OCI-LY7 (cell line): ENCODE results near the gene TTLL9. TPM values are rescaled to one million over a fixed set of nuclear protein-coding genes. Genes with fewer than 3 reads are reported as not detected.

Experiments
- BruUV-seq: library from RNA; stranded (reverse); fragments of 400-500 nt; replicated peaks from 2 replicates; lab custom pipeline; 2021; lab: Mats Ljungman, UMichigan
- CTCF ChIA-PET: fragments of 300-600 bp; sonication (Branson Sonifier 250); formaldehyde crosslinking; loops from one replicate; lab custom pipeline; 2022; ENCODE audit warnings: antibody characterized with exemption; ENCODE audit not compliant: unreplicated experiment; lab: Charles Lee
- POLR2A ChIA-PET: fragments of 300-600 bp; sonication (Branson Sonifier 250); formaldehyde crosslinking; loops from one replicate; lab custom pipeline; 2022; ENCODE audit warnings: antibody characterized with exemption; lab: Charles Lee
- DNase-seq: peaks from one replicate; pipeline ENCODE4 v3.0.0-alpha.2; 2015; ENCODE audit warnings: low spot score
- H2AFZ ChIP-seq: fragments of 200-600 bp; sonication (generic), shearing (Covaris generic); 2 replicates; pipeline ENCODE4 v1.6.1; 2014; ENCODE audit warnings: mild to moderate bottlenecking, antibody characterized with exemption, low read length, moderate library complexity
- H3K27ac ChIP-seq: fragments of 200-600 bp; sonication (generic); 2 replicates; pipeline ENCODE4 v1.5.1; 2014; ENCODE audit warnings: mixed run types, low read depth, mild to moderate bottlenecking, moderate library complexity, low read length, inconsistent platforms; ENCODE audit not compliant: poor library complexity, severe bottlenecking
- H3K36me3 ChIP-seq: fragments of 200-600 bp; sonication (generic); 2 replicates; pipeline ENCODE4 v1.6.1; 2014; ENCODE audit warnings: mild to moderate bottlenecking, antibody characterized with exemption, low read length, moderate library complexity, mixed read lengths; ENCODE audit not compliant: insufficient read depth
- H3K4me1 ChIP-seq: fragments of 200-600 bp; sonication (generic); 2 replicates; pipeline ENCODE4 v1.5.1; 2014; ENCODE audit warnings: mild to moderate bottlenecking, low read length; ENCODE audit not compliant: insufficient read depth, poor library complexity, severe bottlenecking
- H3K4me2 ChIP-seq: fragments of 200-600 bp; sonication (generic); 2 replicates; pipeline ENCODE4 v1.6.1; 2014; ENCODE audit warnings: mild to moderate bottlenecking, low read length
- H3K4me3 ChIP-seq: fragments of 200-600 bp; sonication (generic); 2 replicates; pipeline ENCODE4 v1.5.1; 2014; ENCODE audit warnings: mild to moderate bottlenecking, low read depth, low read length; ENCODE audit not compliant: poor library complexity, severe bottlenecking
- H3K79me2 ChIP-seq: fragments of 200-600 bp; sonication (generic); 2 replicates; pipeline ENCODE4 v1.6.1; 2016; ENCODE audit warnings: low read depth, mild to moderate bottlenecking, low read length, moderate library complexity, mixed read lengths; ENCODE audit not compliant: insufficient read depth
- H3K9me2 ChIP-seq: fragments of 200-600 bp; sonication (generic); 2 replicates; pipeline ENCODE4 v1.6.1; 2016; ENCODE audit warnings: mild to moderate bottlenecking, low read length, mixed read lengths; ENCODE audit not compliant: insufficient read depth
- H3K9me3 ChIP-seq: fragments of 200-600 bp; sonication (generic); 2 replicates; pipeline ENCODE4 v1.6.1; 2014; ENCODE audit warnings: mild to moderate bottlenecking, mixed run types, low read length, mixed read lengths
- H4K20me1 ChIP-seq: fragments of 200-600 bp; sonication (generic); 2 replicates; pipeline ENCODE4 v1.6.1; 2014; ENCODE audit warnings: mild to moderate bottlenecking, antibody characterized with exemption, low read length, moderate library complexity, mixed read lengths; ENCODE audit not compliant: insufficient read depth
- EZH2phosphoT487 ChIP-seq: fragments of 200-600 bp; sonication (generic); IDR thresholded peaks from 2 replicates; pipeline ENCODE4 v1.6.1; 2018; ENCODE audit warnings: low read depth, borderline replicate concordance, mild to moderate bottlenecking, mixed run types, antibody characterized with exemption, low read length, moderate library complexity, mixed read lengths
- intact Hi-C: fragments of 100-400 bp; cut with micrococcal nuclease; formaldehyde crosslinking; loops from one replicate; pipeline ENCODE4 v1.10.0; 2022; ENCODE audit not compliant: unreplicated experiment
- total RNA-seq, 2 experiments: library from RNA; depleted of rRNA in 1 of 2; stranded (reverse); fragments of >200 nt in 1 of 2; shearing (Covaris generic) in 1 of 2; gene quantifications; 2 replicates each; pipeline ENCODE4 v1.2.3, GENCODE V29; 2014 to 2022
- TF ChIP-seq, protein P1 (sequence below): fragments of 200-600 bp; sonication (generic); conservative IDR thresholded peaks from 2 replicates; pipeline ENCODE4 v1.5.1; 2014; ENCODE audit warnings: mild to moderate bottlenecking, antibody characterized with exemption, low read length, moderate library complexity, mixed read lengths

The TTLL9 gene
- total RNA-seq, 2 experiments from 2014 or later = not detected

DNA sequence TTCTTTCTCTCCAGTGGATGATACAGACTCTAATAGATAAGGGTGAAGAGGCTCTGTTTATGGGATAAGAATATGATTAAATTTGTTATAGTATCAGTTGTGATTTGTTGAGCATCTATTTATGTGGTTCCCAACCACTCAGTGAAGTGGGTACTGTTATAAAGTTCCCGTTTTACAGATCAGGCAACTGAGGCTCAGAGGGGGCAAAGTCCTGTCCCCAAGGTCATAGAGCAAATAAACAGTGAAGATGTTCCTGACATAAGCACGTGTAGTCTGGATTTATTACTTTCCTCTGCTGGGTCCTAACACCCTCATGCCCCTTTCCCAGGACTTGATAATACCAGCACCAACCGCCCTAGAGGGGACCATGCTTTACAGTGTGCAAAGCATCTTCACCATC lies 4.2 kb upstream of the TTLL9 start:
- DNase-seq = no peak
- Histone ChIP-seq H3K4me3 (no peak overlapping the region), H3K9me2 (no peaks in the 10 kb centered on the region), H3K9me3 (no peaks in the 10 kb centered on the region), H3K27ac (no peak overlapping the region), H3K4me2 (no peak overlapping the region), H2AFZ (no peak overlapping the region), H3K79me2 (no peaks in the 10 kb centered on the region), H3K36me3 (no peaks in the 10 kb centered on the region), H4K20me1 (no peaks in the 10 kb centered on the region), H3K4me1 (peaks cover 2% of the 10 kb centered on the region)
- intact Hi-C loops = no loop called here
- POLR2A ChIA-PET = no interaction called here
- TF ChIP-seq EZH2phosphoT487 = no peak
- TF ChIP-seq, protein P1, sequence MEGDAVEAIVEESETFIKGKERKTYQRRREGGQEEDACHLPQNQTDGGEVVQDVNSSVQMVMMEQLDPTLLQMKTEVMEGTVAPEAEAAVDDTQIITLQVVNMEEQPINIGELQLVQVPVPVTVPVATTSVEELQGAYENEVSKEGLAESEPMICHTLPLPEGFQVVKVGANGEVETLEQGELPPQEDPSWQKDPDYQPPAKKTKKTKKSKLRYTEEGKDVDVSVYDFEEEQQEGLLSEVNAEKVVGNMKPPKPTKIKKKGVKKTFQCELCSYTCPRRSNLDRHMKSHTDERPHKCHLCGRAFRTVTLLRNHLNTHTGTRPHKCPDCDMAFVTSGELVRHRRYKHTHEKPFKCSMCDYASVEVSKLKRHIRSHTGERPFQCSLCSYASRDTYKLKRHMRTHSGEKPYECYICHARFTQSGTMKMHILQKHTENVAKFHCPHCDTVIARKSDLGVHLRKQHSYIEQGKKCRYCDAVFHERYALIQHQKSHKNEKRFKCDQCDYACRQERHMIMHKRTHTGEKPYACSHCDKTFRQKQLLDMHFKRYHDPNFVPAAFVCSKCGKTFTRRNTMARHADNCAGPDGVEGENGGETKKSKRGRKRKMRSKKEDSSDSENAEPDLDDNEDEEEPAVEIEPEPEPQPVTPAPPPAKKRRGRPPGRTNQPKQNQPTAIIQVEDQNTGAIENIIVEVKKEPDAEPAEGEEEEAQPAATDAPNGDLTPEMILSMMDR = no peak
- CTCF ChIA-PET = no interaction called here
- no TSS peak for BruUV-seq

DNA sequence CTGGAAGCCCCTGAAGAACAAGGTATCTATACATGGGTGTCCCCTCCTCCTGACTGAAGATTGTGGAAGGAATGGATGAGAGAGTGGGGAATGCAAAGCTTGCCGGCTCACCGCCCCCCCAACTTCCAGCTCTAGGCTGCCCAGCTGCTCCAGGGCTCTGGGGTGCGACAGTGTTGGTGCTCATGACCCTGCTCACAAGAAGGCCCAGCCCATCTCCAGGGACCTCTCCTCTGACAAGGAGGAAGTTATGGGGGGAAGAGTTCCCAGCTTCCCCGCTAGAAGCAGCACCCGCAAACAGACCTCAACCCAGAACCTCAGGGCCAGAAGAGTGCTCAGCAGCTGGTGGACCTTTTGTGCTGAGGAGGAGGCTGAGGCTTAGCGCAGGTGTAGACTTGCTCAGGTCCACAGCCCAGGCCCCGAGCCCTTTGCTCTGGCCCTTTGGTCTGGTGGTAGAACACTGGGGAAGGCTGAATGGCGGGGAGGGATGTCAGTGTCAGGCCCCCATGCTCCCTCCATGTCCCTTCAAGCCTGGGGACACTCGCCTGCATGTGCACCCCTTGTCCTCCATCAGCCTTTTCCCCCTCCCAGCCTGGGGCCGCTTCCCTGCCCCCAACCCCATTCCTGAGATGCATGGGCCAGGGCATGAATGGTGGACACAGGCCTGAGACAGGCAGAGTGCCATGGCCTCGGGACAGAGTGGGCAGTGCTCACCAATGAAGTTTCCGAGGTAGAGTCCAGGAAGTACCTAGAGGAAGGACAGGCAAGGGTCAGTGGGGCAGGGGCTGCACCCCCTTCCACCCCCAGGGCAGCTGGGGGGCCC lies 1.4 kb upstream of the TTLL9 start:
- POLR2A ChIA-PET = interaction anchor here (0.7 kb wide), 1 partner anchor 173 kb away, joined by 5 read pairs; no protein-coding TSS in a partner anchor

DNA sequence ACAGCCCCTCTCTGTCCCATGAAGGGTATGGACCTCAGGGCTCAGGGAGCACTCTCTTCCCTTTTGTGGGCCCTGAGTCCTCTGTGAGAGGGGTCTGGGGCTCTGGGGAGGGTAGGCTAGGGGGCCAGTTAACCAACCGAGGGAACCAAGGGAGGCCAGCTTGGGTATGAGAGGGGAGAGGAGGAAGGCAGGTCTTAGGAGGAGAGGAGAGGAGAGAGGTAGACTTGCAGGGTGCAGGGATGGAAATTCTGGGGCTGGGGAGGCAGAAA lies 827 bp upstream of the TTLL9 start:
- intact Hi-C loops = no loop called here

More for the DNA sequence above, 1.4 kb upstream of the TTLL9 start:
- intact Hi-C loops = no loop called here
- CTCF ChIA-PET = no interaction called here
- Histone ChIP-seq H3K4me1 (no peaks in the 10 kb centered on the region), H3K9me2 (no peaks in the 10 kb centered on the region), H3K36me3 (no peaks in the 10 kb centered on the region), H2AFZ (no peak overlapping the region), H3K4me2 (no peak overlapping the region), H3K9me3 (no peaks in the 10 kb centered on the region), H3K27ac (no peak overlapping the region), H4K20me1 (no peaks in the 10 kb centered on the region), H3K79me2 (no peaks in the 10 kb centered on the region), H3K4me3 (no peak overlapping the region)
- no peak for DNase-seq
- no TSS peak for BruUV-seq
- TF ChIP-seq, protein P1 = no peak
- TF ChIP-seq EZH2phosphoT487 = no peak

More for the DNA sequence above, 827 bp upstream of the TTLL9 start:
- H3K4me3 ChIP-seq = no peak overlapping the region
- H3K4me2 ChIP-seq = no peak overlapping the region
- H3K9me3 ChIP-seq = no peaks in the 10 kb centered on the region
- H3K36me3 ChIP-seq = no peaks in the 10 kb centered on the region
- H2AFZ ChIP-seq = no peak overlapping the region
- no peaks in the 10 kb centered on the region for H3K79me2 ChIP-seq
- TF ChIP-seq EZH2phosphoT487 = no peak
- TF ChIP-seq, protein P1 = no peak
- H3K27ac ChIP-seq = no peak overlapping the region
- POLR2A ChIA-PET = no interaction called here
- no TSS peak for BruUV-seq
- CTCF ChIA-PET = no interaction called here
- H4K20me1 ChIP-seq = no peaks in the 10 kb centered on the region
- no peaks in the 10 kb centered on the region for H3K4me1 ChIP-seq
- DNase-seq = no peak
- no peaks in the 10 kb centered on the region for H3K9me2 ChIP-seq
